SK-N-SH (cell line): ENCODE measurements around the gene HPCAL1. TPM values are rescaled to one million over a fixed set of nuclear protein-coding genes. Genes with fewer than 3 reads are reported as not detected.

Source experiments
- CTCF ChIA-PET: fragments of 300-600, 350-600 bp; formaldehyde crosslinking; extraction: SDS; loops from one replicate; lab custom pipeline; 2021; lab: Yijun Ruan, JAX
- POLR2A ChIA-PET: fragments of 350-600 bp; sonication (Branson Sonifier 250); formaldehyde crosslinking; extraction: SDS; loops from one replicate; lab custom pipeline; 2020; ENCODE audit warnings: antibody characterized with exemption, inconsistent platforms; lab: Yijun Ruan, JAX
- DNase-seq: peaks from one replicate; pipeline ENCODE4 v3.0.0; 2012
- H2AFZ ChIP-seq: fragments of 200-600 bp; sonication (generic); 2 replicates; pipeline ENCODE4 v1.8.1; 2016; ENCODE audit warnings: antibody characterized with exemption, mild to moderate bottlenecking, low read depth
- H3F3A ChIP-seq: fragments of 200-600 bp; sonication (generic); replicated peaks from 2 replicates; pipeline ENCODE3; 2016; ENCODE audit warnings: antibody characterized with exemption, mild to moderate bottlenecking; ENCODE audit not compliant: insufficient read depth
- H3K27ac ChIP-seq, 2 experiments: fragments of 200-500 bp in 1 of 2; fragments of 200-600 bp in 1 of 2; sonication (Bioruptor generic) in 1 of 2; sonication (generic), shearing (Covaris generic) in 1 of 2; 2 replicates each; pipeline versions ENCODE4 v1.5.1 to v1.6.1; 2014 to 2016; ENCODE audit warnings: low read depth in 2 of 2, inconsistent platforms in 1 of 2, low read length in 1 of 2, mild to moderate bottlenecking in 1 of 2, mixed read lengths in 1 of 2
- H3K27me3 ChIP-seq: fragments of 200-600 bp; sonication (generic), shearing (Covaris generic); 2 replicates; pipeline ENCODE4 v1.6.1; 2016; ENCODE audit warnings: mixed run types; ENCODE audit not compliant: insufficient read depth
- H3K36me3 ChIP-seq, 2 experiments: fragments of 200-500 bp in 1 of 2; fragments of 200-600 bp in 1 of 2; sonication (Bioruptor generic) in 1 of 2; sonication (generic) in 1 of 2; replicated peaks in 1 of 2; 2 replicates each; pipeline versions ENCODE3 to v1.5.1; 2014 to 2016; ENCODE audit warnings: low read length in 1 of 2, mild to moderate bottlenecking in 1 of 2; ENCODE audit not compliant: insufficient read depth in 2 of 2, control insufficient read depth in 1 of 2
- H3K4me1 ChIP-seq, 2 experiments: fragments of 200-500 bp in 1 of 2; fragments of 200-600 bp in 1 of 2; sonication (Bioruptor generic) in 1 of 2; sonication (generic), shearing (Covaris generic) in 1 of 2; 2 replicates each; pipeline versions ENCODE4 v1.5.1 to v1.6.1; 2014 to 2016; ENCODE audit warnings: low read depth in 1 of 2, low read length in 1 of 2, mixed run types in 1 of 2; ENCODE audit not compliant: insufficient read depth in 2 of 2, control insufficient read depth in 1 of 2
- H3K4me2 ChIP-seq: fragments of 200-600 bp; sonication (generic), shearing (Covaris generic); 2 replicates; pipeline ENCODE4 v1.6.1; 2017; ENCODE audit warnings: mixed run types
- H3K4me3 ChIP-seq, 2 experiments: fragments of 200-500 bp in 1 of 2; fragments of 200-600 bp in 1 of 2; sonication (Bioruptor generic) in 1 of 2; sonication (generic), shearing (Covaris generic) in 1 of 2; 2 replicates each; pipeline versions ENCODE4 v1.5.1 to v1.8.1; 2014 to 2016; ENCODE audit warnings: low read depth in 2 of 2, inconsistent platforms in 1 of 2, low read length in 1 of 2, mild to moderate bottlenecking in 1 of 2, mixed read lengths in 1 of 2, moderate library complexity in 1 of 2
- H3K79me2 ChIP-seq: fragments of 200-600 bp; sonication (generic); 2 replicates; pipeline ENCODE4 v1.8.1; 2017; ENCODE audit warnings: mild to moderate bottlenecking; ENCODE audit not compliant: insufficient read depth
- H3K9ac ChIP-seq: fragments of 200-600 bp; sonication (generic); 2 replicates; pipeline ENCODE4 v1.6.1; 2017; ENCODE audit warnings: mixed run types
- H3K9me2 ChIP-seq: fragments of 200-600 bp; sonication (generic); 2 replicates; pipeline ENCODE4 v1.6.1; 2017; ENCODE audit warnings: mixed run types
- H3K9me3 ChIP-seq: fragments of 200-600 bp; sonication (generic); 2 replicates; pipeline ENCODE4 v1.6.1; 2017; ENCODE audit warnings: mixed run types, mild to moderate bottlenecking, moderate library complexity
- H4K20me1 ChIP-seq: fragments of 200-600 bp; sonication (generic); 2 replicates; pipeline ENCODE4 v1.6.1; 2017; ENCODE audit warnings: mild to moderate bottlenecking, mixed run types; ENCODE audit not compliant: insufficient read depth
- CHD2 ChIP-seq: fragments of 150-350 bp; IDR thresholded peaks from 2 replicates; pipeline ENCODE4 v1.6.1; 2018; ENCODE audit warnings: low read length; ENCODE audit not compliant: partially characterized antibody
- GATA2 ChIP-seq: sonication (generic); formaldehyde crosslinking; IDR thresholded peaks from 2 replicates; pipeline ENCODE4 v1.5.0; 2020; ENCODE audit warnings: mild to moderate bottlenecking, missing genetic modification reagents
- MEF2A ChIP-seq: IDR thresholded peaks from 2 replicates; pipeline ENCODE4 v1.4.0; 2012; ENCODE audit warnings: low read depth, borderline replicate concordance
- MXI1 ChIP-seq: IDR thresholded peaks from 2 replicates; pipeline ENCODE4 v1.6.1; 2012; ENCODE audit warnings: mild to moderate bottlenecking, low read depth, low read length, improper control_type of control experiment
- RAD21 ChIP-seq: IDR thresholded peaks from 2 replicates; pipeline ENCODE4 v1.6.1; 2012; ENCODE audit warnings: mild to moderate bottlenecking, low read length
- RCOR1 ChIP-seq: fragments of 150-350 bp; IDR thresholded peaks from 2 replicates; pipeline ENCODE4 v1.6.1; 2017; ENCODE audit warnings: antibody characterized with exemption, low read length
- SIN3A ChIP-seq: IDR thresholded peaks from 2 replicates; pipeline ENCODE4 v1.6.1; 2012; ENCODE audit warnings: low read depth, mild to moderate bottlenecking, low read length, moderate library complexity, borderline replicate concordance
- SMC3 ChIP-seq: IDR thresholded peaks from 2 replicates; pipeline ENCODE4 v1.6.1; 2012; ENCODE audit warnings: low read depth, low read length, improper control_type of control experiment
- TCF12 ChIP-seq: IDR thresholded peaks from 2 replicates; pipeline ENCODE4 v1.4.0; 2012
- YY1 ChIP-seq: IDR thresholded peaks from 2 replicates; pipeline ENCODE4 v1.4.0; 2012; ENCODE audit warnings: low read depth, mild to moderate bottlenecking
- WGBS: methylation state at CpG from one replicate; pipeline ENCODE4 v1.1.6; 2017; ENCODE audit warnings: low lambda C conversion rate; 5-methylcytosine and 5-hydroxymethylcytosine counted together
- polyA plus RNA-seq, 3 experiments: library from polyadenylated mRNA; depleted of rRNA; stranded (reverse); fragments of >200 nt; gene quantifications; 2 replicates each; pipeline ENCODE4 v1.2.3, GENCODE V29; 2012
- TF ChIP-seq, protein P1 (sequence below): IDR thresholded peaks from 2 replicates; pipeline ENCODE4 v1.6.1; 2012; ENCODE audit warnings: mild to moderate bottlenecking, low read depth, low read length, moderate library complexity
- TF ChIP-seq, protein P2 (sequence below): IDR thresholded peaks from 2 replicates; pipeline ENCODE4; 2012

HPCAL1 gene
- polyA plus RNA-seq, 1 of the 3 experiments (the other 2 are of a cell fraction): 77.0 TPM

DNA sequence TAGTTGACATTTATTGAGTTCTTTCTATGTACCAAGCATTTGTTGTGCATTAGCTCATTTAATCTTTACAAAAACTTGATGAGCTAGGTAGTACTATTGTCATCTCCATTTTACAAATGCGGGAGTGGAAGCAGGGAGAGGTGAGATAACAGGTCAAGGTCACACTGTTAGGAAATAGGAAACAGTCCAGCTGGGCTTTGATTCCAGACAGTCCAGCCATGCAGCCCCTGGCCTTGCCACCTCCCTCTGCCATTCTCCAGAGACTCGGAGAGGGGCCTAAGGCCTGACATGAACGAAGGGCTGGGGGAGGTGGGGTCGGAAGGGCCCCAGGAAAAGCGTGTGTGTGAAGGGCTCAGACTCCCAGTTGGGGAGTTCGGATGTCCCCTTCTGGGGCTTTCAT is 89.8 kb downstream of the HPCAL1 start:
- 69% methylated on average over 6 of the region's 6 CpGs for WGBS
- CTCF ChIA-PET: interaction anchor here (0.7 to 5.0 kb wide), 17 partner anchors 8 to 252 kb away, joined by 3 to 53 read pairs (median 4); partner anchors contain the start of gene HPCAL1

DNA sequence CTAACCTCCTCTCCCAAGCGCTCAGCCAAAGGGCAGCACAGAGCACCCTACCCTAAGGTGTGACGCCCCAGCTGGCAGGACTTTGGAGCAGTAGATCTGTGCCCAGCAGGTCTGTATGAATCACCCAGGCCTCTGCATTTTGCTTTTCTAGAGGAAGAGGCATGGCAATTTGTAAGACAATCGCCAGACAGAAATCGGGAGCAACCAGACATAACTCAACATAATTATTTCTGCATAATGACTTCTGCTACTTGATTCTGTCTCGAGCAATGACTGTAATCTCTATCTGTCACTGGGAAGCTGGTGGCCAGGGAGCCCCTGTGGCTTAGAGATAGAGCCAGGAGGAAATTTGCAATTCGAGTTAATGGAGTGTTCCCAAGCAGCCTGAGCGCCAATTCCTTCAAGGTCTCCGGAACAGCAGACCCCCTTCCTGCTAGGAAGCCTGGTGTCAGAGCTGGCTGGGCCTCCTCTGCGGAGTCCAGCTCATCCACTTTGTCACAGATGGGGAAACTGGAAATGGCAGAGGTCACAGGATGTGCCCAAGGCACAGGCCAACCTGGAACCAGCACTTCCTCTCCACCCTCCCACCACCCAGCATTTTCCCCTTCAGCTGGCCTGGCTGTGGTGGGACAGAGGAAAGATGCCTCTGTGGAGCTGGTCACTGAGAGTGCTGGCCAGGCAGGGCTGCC is 90.4 kb downstream of the HPCAL1 start:
- Histone ChIP-seq H3K9me2 (no peaks in the 10 kb centered on the region), H3F3A (no peaks in the 10 kb centered on the region), H4K20me1 (0 out of 2 replicates have a peak, but pooled peaks cover 4% of the 10 kb centered on the region), H2AFZ (no peak overlapping the region), H3K4me2 (no peak overlapping the region), H3K4me1 (peaks cover 3 to 92% of the 10 kb centered on the region in 2 experiments; a peak in 3 of 4 replicates), H3K27me3 (no peaks in the 10 kb centered on the region), H3K9ac (no peak overlapping the region), H3K9me3 (no peaks in the 10 kb centered on the region), H3K79me2 (0 out of 2 replicates have a peak, but pooled peaks cover 4% of the 10 kb centered on the region), H3K36me3 (no peaks in the 10 kb centered on the region), H3K4me3 (no peak overlapping the region), H3K27ac (peak overlapping the region in 1 of 2 experiments; percentile 96; a peak in 2 of 4 replicates)
- POLR2A ChIA-PET: interaction anchor here (0.7 to 1.7 kb wide), 13 partner anchors 10 to 419 kb away, joined by 3 to 6 read pairs (median 4); partner anchors contain the start of gene ODC1
- WGBS: 46% methylated on average over 9 of the region's 9 CpGs
- CTCF ChIA-PET: interaction anchor here (0.7 to 5.0 kb wide), 21 partner anchors 9 to 269 kb away, joined by 3 to 53 read pairs (median 3); partner anchors contain the start of gene HPCAL1
- peak; percentile 91 for DNase-seq
- peak; percentile 14 for TF ChIP-seq RAD21
- TF ChIP-seq, protein P1, sequence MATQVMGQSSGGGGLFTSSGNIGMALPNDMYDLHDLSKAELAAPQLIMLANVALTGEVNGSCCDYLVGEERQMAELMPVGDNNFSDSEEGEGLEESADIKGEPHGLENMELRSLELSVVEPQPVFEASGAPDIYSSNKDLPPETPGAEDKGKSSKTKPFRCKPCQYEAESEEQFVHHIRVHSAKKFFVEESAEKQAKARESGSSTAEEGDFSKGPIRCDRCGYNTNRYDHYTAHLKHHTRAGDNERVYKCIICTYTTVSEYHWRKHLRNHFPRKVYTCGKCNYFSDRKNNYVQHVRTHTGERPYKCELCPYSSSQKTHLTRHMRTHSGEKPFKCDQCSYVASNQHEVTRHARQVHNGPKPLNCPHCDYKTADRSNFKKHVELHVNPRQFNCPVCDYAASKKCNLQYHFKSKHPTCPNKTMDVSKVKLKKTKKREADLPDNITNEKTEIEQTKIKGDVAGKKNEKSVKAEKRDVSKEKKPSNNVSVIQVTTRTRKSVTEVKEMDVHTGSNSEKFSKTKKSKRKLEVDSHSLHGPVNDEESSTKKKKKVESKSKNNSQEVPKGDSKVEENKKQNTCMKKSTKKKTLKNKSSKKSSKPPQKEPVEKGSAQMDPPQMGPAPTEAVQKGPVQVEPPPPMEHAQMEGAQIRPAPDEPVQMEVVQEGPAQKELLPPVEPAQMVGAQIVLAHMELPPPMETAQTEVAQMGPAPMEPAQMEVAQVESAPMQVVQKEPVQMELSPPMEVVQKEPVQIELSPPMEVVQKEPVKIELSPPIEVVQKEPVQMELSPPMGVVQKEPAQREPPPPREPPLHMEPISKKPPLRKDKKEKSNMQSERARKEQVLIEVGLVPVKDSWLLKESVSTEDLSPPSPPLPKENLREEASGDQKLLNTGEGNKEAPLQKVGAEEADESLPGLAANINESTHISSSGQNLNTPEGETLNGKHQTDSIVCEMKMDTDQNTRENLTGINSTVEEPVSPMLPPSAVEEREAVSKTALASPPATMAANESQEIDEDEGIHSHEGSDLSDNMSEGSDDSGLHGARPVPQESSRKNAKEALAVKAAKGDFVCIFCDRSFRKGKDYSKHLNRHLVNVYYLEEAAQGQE: no peak
- no peak for TF ChIP-seq MEF2A
- TF ChIP-seq SMC3: peak; percentile 21; the same call in 1 of the 2 replicates
- peak; percentile 90; the same call in 1 of the 2 replicates for TF ChIP-seq RCOR1
- no peak for TF ChIP-seq YY1
- peak; percentile 56 for TF ChIP-seq TCF12
- TF ChIP-seq MXI1: peak; percentile 77; the same call in 1 of the 2 replicates
- peak; percentile 85 for TF ChIP-seq GATA2 (CRISPR knock-in tag)
- peak; percentile 62 for TF ChIP-seq CHD2

More for the DNA sequence above, 89.8 kb downstream of the HPCAL1 start:
- Histone ChIP-seq H3K4me2 (no peak overlapping the region), H3K79me2 (0 out of 2 replicates have a peak, but pooled peaks cover 4% of the 10 kb centered on the region), H3K27me3 (no peaks in the 10 kb centered on the region), H3K9ac (no peak overlapping the region), H2AFZ (no peak overlapping the region), H3K27ac (peak overlapping the region in 1 of 2 experiments; percentile 96; a peak in 2 of 4 replicates), H3F3A (no peaks in the 10 kb centered on the region), H3K4me1 (peaks cover 3 to 92% of the 10 kb centered on the region in 2 experiments; a peak in 3 of 4 replicates), H3K36me3 (no peaks in the 10 kb centered on the region), H4K20me1 (0 out of 2 replicates have a peak, but pooled peaks cover 8% of the 10 kb centered on the region), H3K9me2 (no peaks in the 10 kb centered on the region), H3K9me3 (no peaks in the 10 kb centered on the region), H3K4me3 (no peak overlapping the region)
- DNase-seq: no peak
- no peak for TF ChIP-seq RAD21
- TF ChIP-seq, protein P1: no peak
- TF ChIP-seq CHD2: no peak
- TF ChIP-seq RCOR1: 0 out of 2 replicates have a peak, but pooled peaks have one; percentile 32
- no peak for TF ChIP-seq SIN3A
- TF ChIP-seq, protein P2, sequence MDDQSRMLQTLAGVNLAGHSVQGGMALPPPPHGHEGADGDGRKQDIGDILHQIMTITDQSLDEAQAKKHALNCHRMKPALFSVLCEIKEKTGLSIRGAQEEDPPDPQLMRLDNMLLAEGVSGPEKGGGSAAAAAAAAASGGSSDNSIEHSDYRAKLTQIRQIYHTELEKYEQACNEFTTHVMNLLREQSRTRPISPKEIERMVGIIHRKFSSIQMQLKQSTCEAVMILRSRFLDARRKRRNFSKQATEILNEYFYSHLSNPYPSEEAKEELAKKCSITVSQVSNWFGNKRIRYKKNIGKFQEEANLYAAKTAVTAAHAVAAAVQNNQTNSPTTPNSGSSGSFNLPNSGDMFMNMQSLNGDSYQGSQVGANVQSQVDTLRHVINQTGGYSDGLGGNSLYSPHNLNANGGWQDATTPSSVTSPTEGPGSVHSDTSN: no peak
- POLR2A ChIA-PET: interaction anchor here (0.8 to 1.7 kb wide), 11 partner anchors 10 to 420 kb away, joined by 3 to 6 read pairs (median 4); partner anchors contain the start of gene ODC1
